Measurements from ENCODE around the gene FBLN2.

GRCh38 chr3:13505147-13506130, 43.5 kb upstream of the FBLN2 start:
- TF ChIP-seq CTCF (conservative IDR thresholded peaks at IDR 0.05; ENCODE audit: low read depth, low read length) (no peak), EZH2 (IDR thresholded peaks at IDR 0.05; ENCODE audit: low read length, unreplicated experiment) (no peak)

Data from PC-3 (cell line).